Choroid plexus epithelial cell (primary cell): Measurements from ENCODE around the gene DIO1.

Source experiments
- DNase-seq: peaks from one replicate; pipeline ENCODE4 v3.0.0-alpha.2; 2010; ENCODE audit warnings: low read depth
- H3K4me3 ChIP-seq: 2 replicates; pipeline ENCODE4 v1.5.1; 2011; ENCODE audit warnings: low read depth, mild to moderate bottlenecking, control low read depth, low read length, moderate library complexity
- CTCF ChIP-seq: conservative IDR thresholded peaks from 2 replicates; pipeline ENCODE4 v1.5.1; 2011; ENCODE audit warnings: low read depth, mild to moderate bottlenecking, control low read depth, inconsistent platforms, low read length, moderate library complexity

The DIO1 gene

GRCh38 chr1:53889304-53890298, 4.4 kb upstream of the DIO1 start, which contains the start of gene YIPF1:
YIPF1 (minus strand) TSS chr1:53889797; CDS start chr1:53888937, 860 bp downstream.
- TF ChIP-seq CTCF, result no peak
- peak within 1 kb of the TSS; percentile 99 for H3K4me3 ChIP-seq
- peak; percentile 92 for DNase-seq

- H3K4me3 ChIP-seq, result peak overlapping the region; percentile 99
- no peak for DNase-seq
- TF ChIP-seq CTCF, result no peak
Measured at GRCh38 chr1:53890522-53890941, 3.5 kb upstream of the DIO1 start.

GRCh38 chr1:53891018-53891417, 3.0 kb upstream of the DIO1 start:
- H3K4me3 ChIP-seq, result no peak overlapping the region
- TF ChIP-seq CTCF, result no peak
- no peak for DNase-seq

- no peak for DNase-seq
- no peak overlapping the region for H3K4me3 ChIP-seq
- TF ChIP-seq CTCF, result no peak
Measured at GRCh38 chr1:53891678-53892077, 2.3 kb upstream of the DIO1 start.

GRCh38 chr1:53892911-53893310, 1.1 kb upstream of the DIO1 start:
- no peak for DNase-seq
- no peak for TF ChIP-seq CTCF
- no peak overlapping the region for H3K4me3 ChIP-seq

GRCh38 chr1:53894644-53895043, 657 bp downstream of the DIO1 start:
- DNase-seq, result no peak
- no peak overlapping the region for H3K4me3 ChIP-seq
- no peak for TF ChIP-seq CTCF
